ENCODE measurements around the gene NOX3. TPM values are rescaled to one million over a fixed set of nuclear protein-coding genes. Genes with fewer than 3 reads are reported as not detected.

Gene NOX3
- total and polyA plus RNA-seq, 4 donors: not detected

DNA sequence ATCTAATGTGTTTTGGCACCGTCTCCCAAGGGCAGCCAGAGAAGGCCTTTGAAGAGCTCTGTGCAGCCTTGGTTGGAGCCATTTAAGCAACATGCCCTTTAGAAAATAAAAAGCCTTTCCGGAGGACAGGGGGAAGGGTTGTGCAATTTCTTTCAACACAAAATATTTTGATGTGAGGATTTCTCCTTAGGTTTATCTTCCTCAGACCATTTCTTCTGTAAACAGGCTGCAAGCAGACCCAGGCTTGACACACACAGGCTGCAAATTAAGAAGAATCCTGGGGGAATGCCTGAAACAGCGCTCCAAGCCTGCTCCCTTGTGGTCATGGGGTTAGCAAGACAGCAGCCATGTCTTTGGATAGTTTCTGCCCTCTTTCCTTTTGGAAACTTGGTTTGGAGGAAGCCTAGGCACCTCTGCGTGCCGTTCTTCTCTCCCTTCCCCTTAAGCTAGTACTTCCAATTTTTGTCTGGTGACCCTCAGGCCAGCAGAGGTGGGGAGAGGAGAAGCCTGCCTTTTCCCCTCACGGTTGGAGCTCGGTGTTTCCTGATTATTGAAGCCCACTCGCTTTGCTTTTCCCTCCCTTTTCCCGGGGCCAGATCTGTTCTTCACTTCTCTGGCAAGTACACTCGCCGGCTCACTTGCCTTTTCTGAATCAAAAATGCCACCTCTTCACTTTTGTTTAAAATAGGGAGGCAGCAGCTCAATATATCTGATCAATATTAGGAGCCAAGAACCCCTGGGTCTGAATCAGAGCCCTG, 39.6 kb upstream of the NOX3 start:
- no peaks in the 10 kb centered on the region for H3K9me3 ChIP-seq (ENCODE audit: control insufficient read depth in 4 of 4, insufficient read depth in 3 of 4, low read length in 3 of 4)
- H3K36me3 ChIP-seq (ENCODE audit: control insufficient read depth in 4 of 4, insufficient read depth in 4 of 4, low read length in 4 of 4): no peaks in the 10 kb centered on the region
- peak overlapping the region in 1 of 2 donors; percentile 59 for H3K27ac ChIP-seq (ENCODE audit: low read depth in 1 of 2, low read length in 1 of 2)
- H3K4me1 ChIP-seq (ENCODE audit: control insufficient read depth in 5 of 5, insufficient read depth in 5 of 5, low read length in 5 of 5): peaks cover 0 to 26% (median 3%) of the 10 kb centered on the region in 5 donors
- ATAC-seq (ENCODE audit: insufficient read depth, low FRiP score) (peak; percentile 36), DNase-seq (peak; percentile 85 to 94 (median 91))
- 71 to 75% methylated on average over 11 of the region's 11 CpGs for WGBS, 2 donors
- no peaks in the 10 kb centered on the region for H3K27me3 ChIP-seq (ENCODE audit: control insufficient read depth in 3 of 3, insufficient read depth in 3 of 3, low read length in 2 of 3)
- H3K4me3 ChIP-seq: no peak overlapping the region
- H3K9ac ChIP-seq (ENCODE audit: insufficient read depth in 1 of 2, low read length in 2 of 2): peak overlapping the region in 1 of 2 donors; percentile 77
- TF ChIP-seq, protein P1, sequence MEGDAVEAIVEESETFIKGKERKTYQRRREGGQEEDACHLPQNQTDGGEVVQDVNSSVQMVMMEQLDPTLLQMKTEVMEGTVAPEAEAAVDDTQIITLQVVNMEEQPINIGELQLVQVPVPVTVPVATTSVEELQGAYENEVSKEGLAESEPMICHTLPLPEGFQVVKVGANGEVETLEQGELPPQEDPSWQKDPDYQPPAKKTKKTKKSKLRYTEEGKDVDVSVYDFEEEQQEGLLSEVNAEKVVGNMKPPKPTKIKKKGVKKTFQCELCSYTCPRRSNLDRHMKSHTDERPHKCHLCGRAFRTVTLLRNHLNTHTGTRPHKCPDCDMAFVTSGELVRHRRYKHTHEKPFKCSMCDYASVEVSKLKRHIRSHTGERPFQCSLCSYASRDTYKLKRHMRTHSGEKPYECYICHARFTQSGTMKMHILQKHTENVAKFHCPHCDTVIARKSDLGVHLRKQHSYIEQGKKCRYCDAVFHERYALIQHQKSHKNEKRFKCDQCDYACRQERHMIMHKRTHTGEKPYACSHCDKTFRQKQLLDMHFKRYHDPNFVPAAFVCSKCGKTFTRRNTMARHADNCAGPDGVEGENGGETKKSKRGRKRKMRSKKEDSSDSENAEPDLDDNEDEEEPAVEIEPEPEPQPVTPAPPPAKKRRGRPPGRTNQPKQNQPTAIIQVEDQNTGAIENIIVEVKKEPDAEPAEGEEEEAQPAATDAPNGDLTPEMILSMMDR (IDR thresholded peaks at IDR 0.05; ENCODE audit: control extremely low read depth, extremely low read depth): peak; percentile 1

DNA sequence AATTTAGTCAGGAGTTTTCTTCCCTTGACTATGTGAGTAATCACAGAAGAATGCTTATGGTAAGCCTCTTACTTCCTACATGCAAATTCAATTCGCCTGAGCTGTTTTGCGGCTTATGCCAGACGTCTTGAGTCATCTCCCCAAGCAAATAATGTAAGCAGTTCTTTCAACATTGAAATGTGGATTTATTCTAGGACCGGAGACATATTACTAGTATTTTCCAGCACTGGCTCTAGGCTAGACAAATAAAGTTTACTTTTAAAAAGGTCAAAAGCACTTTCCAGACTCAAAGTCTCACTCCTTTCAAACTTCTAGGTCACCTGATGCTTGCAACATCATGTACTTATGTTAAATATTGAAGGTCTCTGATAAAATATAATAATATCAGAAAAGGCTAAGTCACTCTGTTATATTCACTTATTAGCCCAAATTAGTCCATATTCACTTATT, 38.1 kb upstream of the NOX3 start:
- Histone ChIP-seq H3K9ac (ENCODE audit: insufficient read depth in 1 of 2, low read length in 2 of 2) (no peak overlapping the region), H3K9me3 (ENCODE audit: control insufficient read depth in 4 of 4, insufficient read depth in 3 of 4, low read length in 3 of 4) (no peaks in the 10 kb centered on the region), H3K4me1 (ENCODE audit: control insufficient read depth in 5 of 5, insufficient read depth in 5 of 5, low read length in 5 of 5) (peaks cover 0 to 26% (median 3%) of the 10 kb centered on the region in 5 donors), H3K27ac (ENCODE audit: low read depth in 1 of 2, low read length in 1 of 2) (no peak overlapping the region), H3K27me3 (ENCODE audit: control insufficient read depth in 3 of 3, insufficient read depth in 3 of 3, low read length in 2 of 3) (no peaks in the 10 kb centered on the region), H3K4me3 (no peak overlapping the region), H3K36me3 (ENCODE audit: control insufficient read depth in 4 of 4, insufficient read depth in 4 of 4, low read length in 4 of 4) (no peaks in the 10 kb centered on the region)
- DNase-seq (peak; percentile 25 to 83 (median 66)), ATAC-seq (ENCODE audit: insufficient read depth, low FRiP score) (peak; percentile 81)
- 33 to 64% methylated on average over 4 of the region's 4 CpGs for WGBS, 2 donors
- TF ChIP-seq, protein P1 (IDR thresholded peaks at IDR 0.05; ENCODE audit: control extremely low read depth, extremely low read depth): no peak

- no peak overlapping the region for H3K4me3 ChIP-seq
- WGBS, 2 donors: 95 to 100% methylated on average over 3 of the region's 3 CpGs
- H3K4me1 ChIP-seq (ENCODE audit: control insufficient read depth in 5 of 5, insufficient read depth in 5 of 5, low read length in 5 of 5): peaks cover 0 to 26% (median 3%) of the 10 kb centered on the region in 5 donors
- TF ChIP-seq, protein P1 (IDR thresholded peaks at IDR 0.05; ENCODE audit: control extremely low read depth, extremely low read depth): no peak
- peak overlapping the region in 1 of 2 donors; percentile 74 for H3K27ac ChIP-seq (ENCODE audit: low read depth in 1 of 2, low read length in 1 of 2)
- H3K9me3 ChIP-seq (ENCODE audit: control insufficient read depth in 4 of 4, insufficient read depth in 3 of 4, low read length in 3 of 4): no peaks in the 10 kb centered on the region
- H3K36me3 ChIP-seq (ENCODE audit: control insufficient read depth in 4 of 4, insufficient read depth in 4 of 4, low read length in 4 of 4): no peaks in the 10 kb centered on the region
- ATAC-seq (ENCODE audit: insufficient read depth, low FRiP score) (no peak), DNase-seq (no peak)
- no peak overlapping the region for H3K9ac ChIP-seq (ENCODE audit: insufficient read depth in 1 of 2, low read length in 2 of 2)
- H3K27me3 ChIP-seq (ENCODE audit: control insufficient read depth in 3 of 3, insufficient read depth in 3 of 3, low read length in 2 of 3): no peaks in the 10 kb centered on the region
Observed at GRCh38 chr6:155493026-155493693, 37.5 kb upstream of the NOX3 start.

Data from lung (tissue), 12 donors.